Activated naive CD4-positive, alpha-beta T cell treated with anti-CD3 and anti-CD28 coated beads, Interleukin-2, amount 10 ng/mL, durations not matched to agents 7 days and 5 days (primary cell): ENCODE measurements around the gene CYP2C8.

Experiments used
- CTCF ChIA-PET: fragments of 350-600 bp; sonication (Branson Sonifier 250); formaldehyde crosslinking; loops from one replicate; lab custom pipeline; 2021; ENCODE audit warnings: antibody characterized with exemption; lab: Charles Lee
- DNase-seq: peaks from one replicate; pipeline ENCODE4 v3.0.0-alpha.2; 2020
- H3K27ac Mint-ChIP-seq: one replicate; pipeline ENCODE4 v1.8.0; 2021; ENCODE audit warnings: mild to moderate bottlenecking, moderate library complexity, mixed read lengths
- H3K27me3 Mint-ChIP-seq: one replicate; pipeline ENCODE4 v1.8.0; 2021; ENCODE audit warnings: mild to moderate bottlenecking, mixed read lengths
- H3K36me3 Mint-ChIP-seq: one replicate; pipeline ENCODE4 v1.8.0; 2021; ENCODE audit warnings: mixed read lengths
- H3K4me1 Mint-ChIP-seq: one replicate; pipeline ENCODE4 v1.8.0; 2021; ENCODE audit warnings: mixed read lengths
- H3K4me3 Mint-ChIP-seq: one replicate; pipeline ENCODE4 v1.8.0; 2021; ENCODE audit warnings: mild to moderate bottlenecking, moderate library complexity, mixed read lengths
- H3K9me3 Mint-ChIP-seq: one replicate; pipeline ENCODE4 v1.8.0; 2021; ENCODE audit warnings: mixed read lengths

The CYP2C8 gene

DNA sequence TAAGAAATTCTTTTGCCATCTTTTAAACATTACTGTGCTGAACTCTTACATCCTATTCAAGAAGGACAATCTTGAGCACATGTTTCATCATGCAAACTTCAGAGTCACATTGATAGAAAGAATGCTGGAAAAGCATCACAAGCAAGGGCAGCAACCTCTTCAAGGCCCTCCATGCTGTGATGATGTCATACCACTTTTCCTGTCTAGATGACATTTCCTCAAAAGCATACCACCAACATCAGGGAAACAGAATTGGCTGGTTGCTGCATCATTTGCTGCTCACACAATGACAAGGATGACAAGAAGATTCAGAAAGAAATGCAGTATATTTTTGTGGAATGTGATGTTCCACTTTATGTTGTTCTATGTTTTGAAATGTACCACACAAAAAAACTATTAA lies 37.6 kb downstream of the CYP2C8 start:
- no peaks in the 10 kb centered on the region for H3K36me3 Mint-ChIP-seq
- CTCF ChIA-PET: no interaction called here
- no peaks in the 10 kb centered on the region for H3K9me3 Mint-ChIP-seq
- no peaks in the 10 kb centered on the region for H3K27me3 Mint-ChIP-seq
- DNase-seq: no peak
- no peak overlapping the region for H3K27ac Mint-ChIP-seq
- H3K4me1 Mint-ChIP-seq: no peaks in the 10 kb centered on the region
- no peak overlapping the region for H3K4me3 Mint-ChIP-seq

DNA sequence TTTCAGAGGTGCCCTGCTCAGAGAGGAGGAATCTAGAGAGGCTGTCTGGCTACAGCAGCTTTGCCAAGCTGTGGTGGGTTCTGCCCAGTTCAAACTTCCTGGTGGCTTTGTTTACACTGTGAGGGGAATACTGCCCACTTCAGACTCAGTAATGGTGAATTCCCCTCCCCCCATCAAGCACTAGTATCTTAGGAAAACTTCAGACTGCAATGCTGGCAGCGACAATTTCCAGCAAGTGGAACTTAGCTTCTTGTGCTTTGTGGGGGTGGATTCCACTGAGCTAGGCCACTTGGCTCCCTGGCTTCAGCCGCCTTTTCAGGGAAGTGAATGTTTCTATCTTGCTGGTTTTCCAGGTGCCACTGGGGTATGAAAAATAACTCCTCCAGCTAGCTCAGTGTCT lies 42.8 kb downstream of the CYP2C8 start:
- H3K27me3 Mint-ChIP-seq: no peaks in the 10 kb centered on the region
- H3K36me3 Mint-ChIP-seq: no peaks in the 10 kb centered on the region

DNA sequence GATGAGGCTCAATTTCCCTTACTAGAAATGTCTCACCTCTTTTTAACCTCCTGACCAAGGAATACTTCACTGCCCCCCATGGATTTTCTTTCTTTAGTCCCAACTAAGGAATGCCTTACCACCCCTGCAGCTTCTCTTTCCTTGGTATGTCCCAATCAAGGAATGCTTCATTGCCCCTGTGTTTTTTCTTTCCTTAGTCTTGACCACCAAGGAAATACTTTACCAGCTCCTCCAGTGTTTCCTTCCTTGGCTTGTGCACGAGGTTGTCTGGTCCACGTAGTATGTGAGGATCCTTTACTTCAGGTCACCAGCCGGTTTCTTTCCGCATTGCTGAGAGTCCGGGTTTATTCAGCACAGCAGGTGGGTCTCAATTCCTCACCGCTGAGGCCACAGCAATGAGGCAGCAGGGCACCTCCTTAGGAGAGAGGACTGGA lies 71.5 kb downstream of the CYP2C8 start:
- H3K27ac Mint-ChIP-seq: no peak overlapping the region
- H3K9me3 Mint-ChIP-seq: peaks cover 2% of the 10 kb centered on the region
- CTCF ChIA-PET: no interaction called here
- peaks cover 5% of the 10 kb centered on the region for H3K4me1 Mint-ChIP-seq
- H3K4me3 Mint-ChIP-seq: no peak overlapping the region
- H3K27me3 Mint-ChIP-seq: no peaks in the 10 kb centered on the region
- no peak for DNase-seq
- no peaks in the 10 kb centered on the region for H3K36me3 Mint-ChIP-seq

More for the DNA sequence above, 42.8 kb downstream of the CYP2C8 start:
- no peak for DNase-seq
- H3K4me1 Mint-ChIP-seq: no peaks in the 10 kb centered on the region
- H3K9me3 Mint-ChIP-seq: no peaks in the 10 kb centered on the region
- H3K27ac Mint-ChIP-seq: no peak overlapping the region
- CTCF ChIA-PET: no interaction called here
- H3K4me3 Mint-ChIP-seq: no peak overlapping the region

DNA sequence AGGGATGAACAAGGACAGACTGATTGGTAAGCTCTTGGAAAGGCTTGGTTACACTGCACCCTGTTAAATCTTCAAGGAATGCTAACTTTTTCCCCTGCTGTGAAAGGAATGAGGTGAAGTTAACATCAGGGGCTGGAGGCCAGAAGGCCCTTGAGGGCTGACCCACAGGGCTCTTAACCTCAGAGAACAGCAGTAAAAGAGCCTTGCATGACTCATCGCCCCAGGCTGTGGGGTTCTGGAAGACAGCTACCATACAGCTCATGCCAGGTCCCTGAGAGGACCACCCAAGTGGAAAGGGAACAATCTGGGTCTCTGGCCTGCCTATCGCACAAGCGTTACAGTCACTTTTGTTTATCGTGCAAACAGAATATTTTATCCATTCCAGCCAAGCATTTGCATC lies 76.5 kb downstream of the CYP2C8 start:
- H3K27ac Mint-ChIP-seq: no peak overlapping the region
- H3K9me3 Mint-ChIP-seq: peaks cover 18% of the 10 kb centered on the region
- H3K36me3 Mint-ChIP-seq: no peaks in the 10 kb centered on the region
- no peak for DNase-seq
- no peaks in the 10 kb centered on the region for H3K4me1 Mint-ChIP-seq
- CTCF ChIA-PET: no interaction called here
- H3K27me3 Mint-ChIP-seq: no peaks in the 10 kb centered on the region
- H3K4me3 Mint-ChIP-seq: no peak overlapping the region

DNA sequence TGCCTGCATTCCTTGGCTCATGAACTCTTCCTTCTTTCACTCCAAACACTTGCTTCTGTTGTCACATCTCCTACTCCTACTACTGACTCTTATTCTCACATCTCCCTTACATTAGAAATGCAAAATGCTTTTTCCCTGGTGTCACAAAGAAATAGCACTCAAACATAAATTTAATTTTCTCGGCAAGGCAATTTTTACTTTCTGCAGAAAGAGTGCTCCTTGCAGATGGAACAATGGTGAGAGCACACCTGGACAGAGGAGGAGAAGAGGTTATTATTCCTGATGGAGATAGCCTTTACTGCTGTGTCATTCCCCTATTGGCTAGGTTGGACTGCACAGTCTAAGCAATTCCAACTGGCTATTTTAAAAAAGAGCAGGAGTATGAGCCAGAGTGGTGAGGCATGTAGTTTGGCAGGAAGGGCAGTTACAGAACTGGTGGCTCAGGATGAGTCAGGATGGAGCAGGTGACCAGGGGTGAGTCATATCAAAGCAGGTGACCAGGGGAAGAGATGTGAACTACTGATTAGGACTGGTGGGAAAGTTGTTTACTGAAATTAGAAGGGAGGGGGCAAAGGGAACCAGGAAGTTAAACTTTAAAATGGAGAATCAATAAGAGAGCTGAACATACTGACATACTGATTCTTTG lies 77.9 kb downstream of the CYP2C8 start:
- Mint-ChIP-seq H3K4me1 (no peaks in the 10 kb centered on the region), H3K36me3 (no peaks in the 10 kb centered on the region), H3K9me3 (peaks cover 18% of the 10 kb centered on the region), H3K4me3 (no peak overlapping the region), H3K27ac (no peak overlapping the region), H3K27me3 (no peaks in the 10 kb centered on the region)
- no peak for DNase-seq
- CTCF ChIA-PET: no interaction called here

DNA sequence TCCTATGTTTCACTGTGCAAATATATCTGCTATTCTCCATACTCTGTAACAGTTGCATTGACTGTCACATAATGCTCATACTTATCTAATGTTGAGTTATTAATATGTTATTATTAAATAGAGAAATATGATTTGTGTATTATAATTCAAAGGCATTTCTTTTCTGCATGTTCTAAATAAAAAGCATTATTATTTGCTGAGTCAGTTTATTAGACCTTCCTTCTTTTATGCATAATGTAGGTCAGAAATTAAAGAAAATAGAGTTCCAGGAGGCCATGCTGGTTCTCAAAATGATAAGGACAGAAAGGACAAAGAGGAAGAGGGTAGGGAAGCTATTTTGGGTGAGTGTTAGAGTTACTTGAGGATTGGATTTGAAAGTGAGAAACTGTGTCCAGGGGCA lies 80.1 kb downstream of the CYP2C8 start:
- no peaks in the 10 kb centered on the region for H3K36me3 Mint-ChIP-seq

More for the DNA sequence above, 80.1 kb downstream of the CYP2C8 start:
- Mint-ChIP-seq H3K27ac (no peak overlapping the region), H3K4me1 (no peaks in the 10 kb centered on the region), H3K9me3 (peaks cover 18% of the 10 kb centered on the region), H3K4me3 (no peak overlapping the region), H3K27me3 (no peaks in the 10 kb centered on the region)
- no peak for DNase-seq
- CTCF ChIA-PET: no interaction called here
